ENCODE measurements around the gene HNRNPA2B1.
"Not testable (repeated sequence)": the region's sequence is repeated elsewhere in the genome, so short reads cannot be mapped to it uniquely, and the experiment has no call there.

HNRNPA2B1 gene

GRCh38 chr7:26151953-26152781, 48.4 kb downstream of the HNRNPA2B1 start, which contains the start of gene NFE2L3:
Gene NFE2L3 (plus strand): TSS chr7:26152198. CDS start chr7:26152499, 301 bp downstream.
- H3K4me3 Mint-ChIP-seq = peak within 1 kb of the TSS; percentile 92
- H3K9me3 Mint-ChIP-seq = no peaks in the 10 kb centered on the region
- no peaks in the 10 kb centered on the region for H3K36me3 Mint-ChIP-seq
- ATAC-seq = peak; percentile 90
- peaks cover 56% of the 10 kb centered on the region for H3K4me1 Mint-ChIP-seq
- H3K27me3 Mint-ChIP-seq = no peaks in the 10 kb centered on the region
- peak within 1 kb of the TSS; percentile 84 for H3K27ac Mint-ChIP-seq

GRCh38 chr7:26151650-26151952, 48.9 kb downstream of the HNRNPA2B1 start:
- no peaks in the 10 kb centered on the region for H3K27me3 Mint-ChIP-seq
- H3K4me1 Mint-ChIP-seq = peaks cover 50% of the 10 kb centered on the region
- no peaks in the 10 kb centered on the region for H3K9me3 Mint-ChIP-seq
- ATAC-seq = no peak
- H3K36me3 Mint-ChIP-seq = no peaks in the 10 kb centered on the region
- H3K27ac Mint-ChIP-seq = peak overlapping the region; percentile 84
- peak overlapping the region; percentile 92 for H3K4me3 Mint-ChIP-seq

GRCh38 chr7:26151096-26151495, 49.5 kb downstream of the HNRNPA2B1 start:
- ATAC-seq = no peak
- Mint-ChIP-seq H3K27ac (peak overlapping the region; percentile 84), H3K27me3 (no peaks in the 10 kb centered on the region), H3K36me3 (no peaks in the 10 kb centered on the region), H3K4me1 (peaks cover 45% of the 10 kb centered on the region), H3K9me3 (no peaks in the 10 kb centered on the region), H3K4me3 (peak overlapping the region; percentile 92)

- Mint-ChIP-seq H3K36me3 (no peaks in the 10 kb centered on the region), H3K27me3 (no peaks in the 10 kb centered on the region), H3K4me1 (peaks cover 30% of the 10 kb centered on the region), H3K27ac (no peak overlapping the region), H3K4me3 (no peak overlapping the region), H3K9me3 (no peaks in the 10 kb centered on the region)
- ATAC-seq = no peak
These were observed 51.1 kb downstream of the HNRNPA2B1 start for GRCh38 chr7:26149391-26149977.

GRCh38 chr7:26148307-26148700, 52.2 kb downstream of the HNRNPA2B1 start:
- not testable (repeated sequence) for H3K27me3 Mint-ChIP-seq, H3K4me3 Mint-ChIP-seq

GRCh38 chr7:26147646-26148306, 52.8 kb downstream of the HNRNPA2B1 start:
- not testable (repeated sequence) for H3K4me3 Mint-ChIP-seq, H3K36me3 Mint-ChIP-seq, ATAC-seq, H3K9me3 Mint-ChIP-seq, H3K27ac Mint-ChIP-seq
- Mint-ChIP-seq H3K4me1 (peaks cover 13% of the 10 kb centered on the region), H3K27me3 (peaks cover 12% of the 10 kb centered on the region)

More at GRCh38 chr7:26148307-26148700, 52.2 kb downstream of the HNRNPA2B1 start:
- H3K4me1 Mint-ChIP-seq = peaks cover 19% of the 10 kb centered on the region
- H3K9me3 Mint-ChIP-seq, ATAC-seq, H3K27ac Mint-ChIP-seq, H3K36me3 Mint-ChIP-seq: not testable (repeated sequence)

- no peak for ATAC-seq
- Mint-ChIP-seq H3K4me3 (no peak overlapping the region), H3K36me3 (no peaks in the 10 kb centered on the region), H3K27me3 (peaks cover 12% of the 10 kb centered on the region), H3K9me3 (no peaks in the 10 kb centered on the region), H3K4me1 (peaks cover 13% of the 10 kb centered on the region), H3K27ac (no peak overlapping the region)
These were observed 53.5 kb downstream of the HNRNPA2B1 start for GRCh38 chr7:26147030-26147429.

- Mint-ChIP-seq H3K4me1 (no peaks in the 10 kb centered on the region), H3K27ac (no peak overlapping the region), H3K36me3 (no peaks in the 10 kb centered on the region), H3K9me3 (no peaks in the 10 kb centered on the region), H3K27me3 (peaks cover 12% of the 10 kb centered on the region), H3K4me3 (no peak overlapping the region)
- ATAC-seq = no peak
These were observed 55.3 kb downstream of the HNRNPA2B1 start for GRCh38 chr7:26145238-26145637.

- no peak for ATAC-seq
- peaks cover 12% of the 10 kb centered on the region for H3K27me3 Mint-ChIP-seq
- H3K36me3 Mint-ChIP-seq = no peaks in the 10 kb centered on the region
- no peaks in the 10 kb centered on the region for H3K4me1 Mint-ChIP-seq
- H3K9me3 Mint-ChIP-seq = no peaks in the 10 kb centered on the region
- H3K27ac Mint-ChIP-seq = no peak overlapping the region
- no peak overlapping the region for H3K4me3 Mint-ChIP-seq
These were observed 56.1 kb downstream of the HNRNPA2B1 start for GRCh38 chr7:26144184-26145080.

GRCh38 chr7:26143298-26144048, 57.1 kb downstream of the HNRNPA2B1 start:
- Mint-ChIP-seq H3K4me1 (no peaks in the 10 kb centered on the region), H3K27me3 (peaks cover 12% of the 10 kb centered on the region), H3K4me3 (no peak overlapping the region), H3K9me3 (no peaks in the 10 kb centered on the region), H3K27ac (no peak overlapping the region), H3K36me3 (no peaks in the 10 kb centered on the region)
- ATAC-seq = no peak

GRCh38 chr7:26141077-26141476, 59.5 kb downstream of the HNRNPA2B1 start:
- Mint-ChIP-seq H3K4me1 (no peaks in the 10 kb centered on the region), H3K9me3 (no peaks in the 10 kb centered on the region), H3K4me3 (no peak overlapping the region), H3K36me3 (no peaks in the 10 kb centered on the region), H3K27me3 (peaks cover 12% of the 10 kb centered on the region), H3K27ac (no peak overlapping the region)
- no peak for ATAC-seq

GRCh38 chr7:26140380-26140779, 60.2 kb downstream of the HNRNPA2B1 start:
- Mint-ChIP-seq H3K4me3 (no peak overlapping the region), H3K4me1 (no peaks in the 10 kb centered on the region), H3K27me3 (peaks cover 12% of the 10 kb centered on the region)

More at GRCh38 chr7:26140380-26140779, 60.2 kb downstream of the HNRNPA2B1 start:
- Mint-ChIP-seq H3K36me3 (no peaks in the 10 kb centered on the region), H3K9me3 (no peaks in the 10 kb centered on the region), H3K27ac (no peak overlapping the region)
- ATAC-seq = no peak

Data from stimulated activated memory B cell treated with anti-CD40 and anti-IgM and Interleukin-4, amounts not matched to agents 10 μg/mL and 1 μg/mL and 100 μg/mL, for 72 hours (primary cell).